OCI-M2 (cell line): ENCODE results near the gene VEZF1.
"Not testable (repeated sequence)": the region's sequence is repeated elsewhere in the genome, so short reads cannot be mapped to it uniquely, and the experiment has no call there.

Experiments used
- DNase-seq: peaks from one replicate; lab custom pipeline; 2025; ENCODE audit not compliant: unreplicated experiment; lab: John Stamatoyannopoulos, UW

The VEZF1 gene

GRCh38 chr17:57974053-57974824, 13.8 kb downstream of the VEZF1 start:
- DNase-seq = not testable (repeated sequence)

- DNase-seq = no peak
Measured at GRCh38 chr17:57972151-57972550, 15.9 kb downstream of the VEZF1 start.

- no peak for DNase-seq
Measured at GRCh38 chr17:57971572-57971971, 16.5 kb downstream of the VEZF1 start.

- no peak for DNase-seq
Measured at GRCh38 chr17:57970710-57971109, 17.3 kb downstream of the VEZF1 start.

GRCh38 chr17:57968456-57968855, 19.6 kb downstream of the VEZF1 start:
- DNase-seq = no peak

GRCh38 chr17:57966875-57967274, 21.2 kb downstream of the VEZF1 start:
- no peak for DNase-seq

- no peak for DNase-seq
Measured at GRCh38 chr17:57966246-57966645, 21.8 kb downstream of the VEZF1 start.

GRCh38 chr17:57965521-57966160, 22.4 kb downstream of the VEZF1 start:
- no peak for DNase-seq

GRCh38 chr17:57963149-57963511, 24.9 kb downstream of the VEZF1 start:
- DNase-seq = no peak

- no peak for DNase-seq
Measured at GRCh38 chr17:57962279-57963148, 25.5 kb downstream of the VEZF1 start.

- no peak for DNase-seq
Measured at GRCh38 chr17:57959929-57960328, 28.1 kb downstream of the VEZF1 start.

- DNase-seq = not testable (repeated sequence)
Measured at GRCh38 chr17:57958391-57958790, 29.7 kb downstream of the VEZF1 start.

- no peak for DNase-seq
Measured at GRCh38 chr17:57957886-57958285, 30.2 kb downstream of the VEZF1 start.

- no peak for DNase-seq
Measured at GRCh38 chr17:57957120-57957850, 30.8 kb downstream of the VEZF1 start.

GRCh38 chr17:57956291-57957119, 31.5 kb downstream of the VEZF1 start:
- no peak for DNase-seq

GRCh38 chr17:57955183-57955931, 32.7 kb downstream of the VEZF1 start, which contains the start of gene CUEDC1:
CUEDC1 (minus strand) TSS chr17:57955412; CDS start chr17:57885564, 69,848 bp downstream.
- no peak for DNase-seq

- DNase-seq = no peak
Measured at GRCh38 chr17:57954397-57955182, 33.5 kb downstream of the VEZF1 start.

GRCh38 chr17:57953705-57954396, 34.2 kb downstream of the VEZF1 start:
- no peak for DNase-seq
